HepG2 (cell line): Measurements from ENCODE around the gene ZSCAN5C. TPM values are rescaled to one million over a fixed set of nuclear protein-coding genes. Genes with fewer than 3 reads are reported as not detected.

Experiments used
- ATAC-seq: fragments of 200-7000 bp; cut with Tn5 transposase; 3 replicates; pipeline ENCODE4 v1.9.1; 2020; ENCODE audit warnings: mild to moderate bottlenecking, moderate library complexity
- BruUV-seq: library from RNA; stranded (reverse); fragments of 400-500 nt; replicated peaks from 2 replicates; lab custom pipeline; 2021; lab: Mats Ljungman, UMichigan
- CTCF ChIA-PET: fragments of 300-600 bp; formaldehyde crosslinking; extraction: SDS; loops from one replicate; lab custom pipeline; 2021; ENCODE audit warnings: low total read pairs, inconsistent platforms, low intra/inter-chr PET ratio; lab: Yijun Ruan, JAX
- POLR2A ChIA-PET: fragments of 350-600 bp; sonication (Branson Sonifier 250); formaldehyde crosslinking; loops from one replicate; lab custom pipeline; 2020; ENCODE audit warnings: antibody characterized with exemption, inconsistent platforms; lab: Yijun Ruan, JAX
- DNase-seq: peaks from one replicate; pipeline ENCODE4 v3.0.0-alpha.2; 2015; ENCODE audit warnings: low spot score
- FAIRE-seq: peaks from 3 replicates; lab custom pipeline; 2011; peaks lifted over from hg19 to GRCh38; lab: Jason Lieb, UNC
- H2AFZ ChIP-seq: one replicate; pipeline ENCODE4 v1.6.1; 2011; ENCODE audit warnings: low read length, inconsistent platforms
- H3K27ac ChIP-seq: fragments of 300-600 bp; 3 replicates; pipeline ENCODE4 v1.8.0; 2011; ENCODE audit warnings: mixed run types, mild to moderate bottlenecking, mixed read lengths, low read length, inconsistent platforms; ENCODE audit not compliant: insufficient read depth; ENCODE audit errors: extremely low read length
- H3K27me3 ChIP-seq, 2 experiments: fragments of 200-600 bp in 1 of 2; 2 replicates in 1 of 2; 3 replicates in 1 of 2; pipeline versions ENCODE4 v1.6.0 to v1.8.0; 2011; ENCODE audit warnings: low read length in 2 of 2, mild to moderate bottlenecking in 2 of 2, moderate library complexity in 2 of 2, inconsistent platforms in 1 of 2; ENCODE audit not compliant: insufficient read depth in 2 of 2, control insufficient read depth in 1 of 2
- H3K36me3 ChIP-seq, 2 experiments: fragments of 200-600 bp in 1 of 2; replicated peaks in 1 of 2; 2 replicates in 1 of 2; 3 replicates in 1 of 2; pipeline versions ENCODE4 v1.5.1 to v1.8.0; 2011; ENCODE audit warnings: low read length in 2 of 2, inconsistent platforms in 1 of 2; ENCODE audit not compliant: insufficient read depth in 2 of 2, control insufficient read depth in 1 of 2
- H3K4me1 ChIP-seq: 2 replicates; pipeline ENCODE4 v1.5.1; 2012; ENCODE audit warnings: low read length, inconsistent platforms; ENCODE audit not compliant: insufficient read depth
- H3K4me2 ChIP-seq: 2 replicates; pipeline ENCODE4 v1.6.0; 2011; ENCODE audit warnings: low read depth, low read length, inconsistent platforms
- H3K4me3 ChIP-seq, 3 experiments: fragments of 200-600 bp in 1 of 3; sonication (generic), shearing (Covaris generic) in 1 of 3; replicated peaks in 1 of 3; 2 replicates each; pipeline ENCODE4 v1.5.1; 2011 to 2016; ENCODE audit warnings: low read length in 3 of 3, inconsistent platforms in 2 of 3, low read depth in 2 of 3, mild to moderate bottlenecking in 2 of 3, control low read depth in 1 of 3, mixed read lengths in 1 of 3; ENCODE audit not compliant: insufficient read depth in 1 of 3
- H3K79me2 ChIP-seq: one replicate; pipeline ENCODE4 v1.6.1; 2011; ENCODE audit warnings: low read length, inconsistent platforms; ENCODE audit not compliant: insufficient read depth
- H3K9ac ChIP-seq: 2 replicates; pipeline ENCODE4 v1.6.0; 2011; ENCODE audit warnings: mild to moderate bottlenecking, low read depth, low read length, inconsistent platforms; ENCODE audit not compliant: insufficient read depth
- H3K9me3 ChIP-seq: 2 replicates; pipeline ENCODE4 v1.5.1; 2012; ENCODE audit warnings: mild to moderate bottlenecking, low read length
- H4K20me1 ChIP-seq: 2 replicates; pipeline ENCODE4 v1.6.0; 2011; ENCODE audit warnings: inconsistent platforms, mild to moderate bottlenecking, low read length, moderate library complexity; ENCODE audit not compliant: insufficient read depth
- CCDC6 ChIP-seq: sonication (generic); formaldehyde crosslinking; IDR thresholded peaks from 2 replicates; pipeline ENCODE4 v1.8.1; 2022; ENCODE audit warnings: mild to moderate bottlenecking, missing genetic modification reagents, moderate library complexity
- CSRNP2 ChIP-seq: sonication (generic); formaldehyde crosslinking; conservative IDR thresholded peaks from 2 replicates; pipeline ENCODE4 v1.8.0; 2022; ENCODE audit warnings: low read depth, missing genetic modification reagents
- HES4 ChIP-seq: sonication (generic); formaldehyde crosslinking; IDR thresholded peaks from 2 replicates; pipeline ENCODE4 v1.9.0; 2021; ENCODE audit warnings: mild to moderate bottlenecking, missing genetic modification reagents, borderline replicate concordance
- JUND ChIP-seq: sonication (generic); formaldehyde crosslinking; IDR thresholded peaks from 2 replicates; pipeline ENCODE4 v1.8.0; 2022; ENCODE audit warnings: mild to moderate bottlenecking, missing genetic modification reagents
- MYPOP ChIP-seq: sonication (generic); formaldehyde crosslinking; IDR thresholded peaks from 2 replicates; pipeline ENCODE4 v1.8.1; 2023; ENCODE audit warnings: mild to moderate bottlenecking, moderate library complexity, missing genetic modification reagents
- POLR2AphosphoS5 ChIP-seq: IDR thresholded peaks from 2 replicates; pipeline ENCODE4 v1.6.1; 2012; ENCODE audit warnings: low read depth, low read length
- RAD21 ChIP-seq: fragments of 450-650 bp; formaldehyde crosslinking; IDR thresholded peaks from 2 replicates; pipeline ENCODE4 v1.5.0; 2020; ENCODE audit warnings: mild to moderate bottlenecking
- SATB2 ChIP-seq: sonication (generic); formaldehyde crosslinking; IDR thresholded peaks from 2 replicates; pipeline ENCODE4 v1.5.0; 2020; ENCODE audit warnings: missing genetic modification reagents
- SNAPC4 ChIP-seq: sonication (generic); formaldehyde crosslinking; IDR thresholded peaks from 2 replicates; pipeline ENCODE4 v1.4.0; 2020; ENCODE audit warnings: mild to moderate bottlenecking, missing genetic modification reagents
- THAP8 ChIP-seq: sonication (generic); formaldehyde crosslinking; IDR thresholded peaks from 2 replicates; pipeline ENCODE4 v1.5.1; 2020; ENCODE audit warnings: missing genetic modification reagents, mild to moderate bottlenecking, borderline replicate concordance
- WIZ ChIP-seq: sonication (generic); formaldehyde crosslinking; IDR thresholded peaks from 2 replicates; pipeline ENCODE4 v1.5.1; 2020; ENCODE audit warnings: mild to moderate bottlenecking, missing genetic modification reagents
- ZBTB33 ChIP-seq: sonication (generic); formaldehyde crosslinking; IDR thresholded peaks from 2 replicates; pipeline ENCODE4 v1.4.0; 2020; ENCODE audit warnings: missing genetic modification reagents
- ZBTB8A ChIP-seq: sonication (generic); formaldehyde crosslinking; IDR thresholded peaks from 2 replicates; pipeline ENCODE4 v1.4.0; 2020; ENCODE audit warnings: mild to moderate bottlenecking, low read depth, missing genetic modification reagents, borderline replicate concordance
- ZFP82 ChIP-seq: sonication (generic); formaldehyde crosslinking; IDR thresholded peaks from 2 replicates; pipeline ENCODE4 v1.5.1; 2020; ENCODE audit warnings: mild to moderate bottlenecking, missing genetic modification reagents, borderline replicate concordance
- ZNF207 ChIP-seq: fragments of 450-650 bp; IDR thresholded peaks from 2 replicates; pipeline ENCODE4 v1.6.1; 2016; ENCODE audit warnings: antibody characterized with exemption, borderline replicate concordance
- WGBS: methylation state at CpG from one replicate; pipeline ENCODE4 v1.1.6; 2017; ENCODE audit warnings: low lambda C conversion rate; 5-methylcytosine and 5-hydroxymethylcytosine counted together
- in situ Hi-C: cut with HindIII; loops from 2 replicates; pipeline ENCODE4 v1.10.0; 2017; ENCODE audit warnings: low pct_unique_long_range_greater_than_20kb; ENCODE audit not compliant: extremely low pct_ligation_motif_present
- intact Hi-C: fragments of 100-400 bp; cut with micrococcal nuclease; formaldehyde crosslinking; loops from one replicate; pipeline ENCODE4 v1.10.0; 2022; ENCODE audit not compliant: unreplicated experiment
- polyA plus RNA-seq, 8 experiments: library from polyadenylated mRNA; depleted of rRNA in 3 of 8; stranded (reverse) in 7 of 8; unstranded in 1 of 8; fragments of >200 nt; fragmentation: Illumina TruSeq in 4 of 8; extraction: Trizol in 4 of 8; gene quantifications; 2 replicates each; pipeline versions ENCODE4 v1.2.1 to v1.2.3, GENCODE V29; 2011 to 2016; ENCODE audit warnings: low read depth in 4 of 8, missing spikeins in 1 of 8, mixed read lengths in 1 of 8; ENCODE audit not compliant: insufficient read depth in 1 of 8
- total RNA-seq, 5 experiments: library from RNA; depleted of rRNA; stranded (reverse); fragments of >200 nt; fragmentation: Illumina TruSeq; extraction: Trizol; gene quantifications; 2 replicates each; pipeline ENCODE4 v1.2.3, GENCODE V29; 2016; ENCODE audit warnings: low read depth in 1 of 5

The ZSCAN5C gene
- total and polyA plus RNA-seq, 2 of the 13 experiments (the other 11 are each of a cell fraction or from before 2014, with no cell fraction given), result not detected

GRCh38 chr19:56209091-56209490, 7.0 kb downstream of the ZSCAN5C start:
- ATAC-seq (no peak), FAIRE-seq (no peak)
- Histone ChIP-seq H3K27ac (no peak overlapping the region), H3K27me3 (peaks cover 0 to 20% of the 10 kb centered on the region in 2 experiments; a peak in 2 of 5 replicates), H3K4me3 (no peak overlapping the region), H3K4me2 (no peak overlapping the region), H4K20me1 (no peaks in the 10 kb centered on the region), H3K9me3 (no peaks in the 10 kb centered on the region), H3K9ac (no peak overlapping the region)
- in situ Hi-C loops, result no loop called here
- intact Hi-C loops, result no loop called here
- WGBS, result 30% methylated on average over 11 of the region's 12 CpGs
- TF ChIP-seq MYPOP (CRISPR knock-in tag) (no peak), ZBTB33 (CRISPR knock-in tag) (no peak), JUND (CRISPR knock-in tag) (no peak), THAP8 (no peak), ZFP82 (CRISPR knock-in tag) (no peak), CSRNP2 (CRISPR knock-in tag) (no peak), ZBTB8A (CRISPR knock-in tag) (no peak), WIZ (CRISPR knock-in tag) (no peak), CCDC6 (no peak), RAD21 (CRISPR knock-in tag) (no peak), SNAPC4 (CRISPR knock-in tag) (no peak), ZNF207 (no peak), HES4 (CRISPR knock-in tag) (no peak), SATB2 (CRISPR knock-in tag) (no peak), POLR2AphosphoS5 (no peak)
- TF ChIP-seq, all 625 proteins: peak for 0
- Histone ChIP-seq H3K79me2 (no peaks in the 10 kb centered on the region), H3K36me3 (no peaks in the 10 kb centered on the region), H2AFZ (no peak overlapping the region), H3K4me1 (no peaks in the 10 kb centered on the region)
- DNase-seq, result no peak
- CTCF ChIA-PET, result no interaction called here
- POLR2A ChIA-PET, result no interaction called here
- BruUV-seq, result no TSS peak
